Bronchial epithelial cell (primary cell): Measurements from ENCODE around the gene RSRC1. TPM values are rescaled to one million over a fixed set of nuclear protein-coding genes. Genes with fewer than 3 reads are reported as not detected.

Source experiments
- DNase-seq: peaks from one replicate; pipeline ENCODE4 v3.0.0-alpha.2; 2010; ENCODE audit warnings: low read depth
- FAIRE-seq: peaks from 2 replicates; lab custom pipeline; 2011; peaks lifted over from hg19 to GRCh38; lab: Jason Lieb, UNC
- H3K27me3 ChIP-seq: 2 replicates; pipeline ENCODE4 v1.5.1; 2011; ENCODE audit warnings: low read length; ENCODE audit not compliant: control insufficient read depth, insufficient read depth
- H3K36me3 ChIP-seq: 2 replicates; pipeline ENCODE4 v1.5.1; 2011; ENCODE audit warnings: low read length; ENCODE audit not compliant: control insufficient read depth, insufficient read depth
- H3K4me3 ChIP-seq: 2 replicates; pipeline ENCODE4 v1.5.1; 2011; ENCODE audit warnings: mild to moderate bottlenecking, low read depth, low read length, control low read depth
- CTCF ChIP-seq: IDR thresholded peaks from 2 replicates; pipeline ENCODE4 v1.5.1; 2011; ENCODE audit warnings: mild to moderate bottlenecking, moderate library complexity, low read length, control low read depth, inconsistent platforms; ENCODE audit not compliant: insufficient read depth, severe bottlenecking
- total RNA-seq: library from RNA; depleted of rRNA; stranded (reverse); fragments of >200 nt; gene quantifications from 2 replicates; pipeline ENCODE4 v1.2.1, GENCODE V29; 2014

Gene RSRC1
- total RNA-seq, 1 donor from 2014 or later, result 20.8 TPM

- Histone ChIP-seq H3K36me3 (no peaks in the 10 kb centered on the region), H3K4me3 (no peak overlapping the region), H3K27me3 (no peaks in the 10 kb centered on the region)
- DNase-seq (no peak), FAIRE-seq (no peak)
- TF ChIP-seq CTCF, result no peak
These were observed 24.5 kb downstream of the RSRC1 start for GRCh38 chr3:158134363-158134762.

- no peak for TF ChIP-seq CTCF
- DNase-seq (peak; percentile 13), FAIRE-seq (no peak)
- H3K4me3 ChIP-seq, result no peak overlapping the region
- H3K27me3 ChIP-seq, result no peaks in the 10 kb centered on the region
- no peaks in the 10 kb centered on the region for H3K36me3 ChIP-seq
These were observed 30.5 kb downstream of the RSRC1 start for GRCh38 chr3:158140396-158140795.

- no peak for TF ChIP-seq CTCF
- peak; percentile 24 for DNase-seq
- Histone ChIP-seq H3K4me3 (no peak overlapping the region), H3K27me3 (no peaks in the 10 kb centered on the region), H3K36me3 (no peaks in the 10 kb centered on the region)
- FAIRE-seq, result no peak
These were observed 38.3 kb downstream of the RSRC1 start for GRCh38 chr3:158148218-158148617.

- DNase-seq (peak; percentile 51), FAIRE-seq (no peak)
- no peak for TF ChIP-seq CTCF
- H3K36me3 ChIP-seq, result no peaks in the 10 kb centered on the region
- no peak overlapping the region for H3K4me3 ChIP-seq
- no peaks in the 10 kb centered on the region for H3K27me3 ChIP-seq
These were observed 42.3 kb downstream of the RSRC1 start for GRCh38 chr3:158152186-158152585.

- Histone ChIP-seq H3K27me3 (no peaks in the 10 kb centered on the region), H3K36me3 (no peaks in the 10 kb centered on the region), H3K4me3 (no peak overlapping the region)
- no peak for TF ChIP-seq CTCF
- no peak for FAIRE-seq
- no peak for DNase-seq
These were observed 49.1 kb downstream of the RSRC1 start for GRCh38 chr3:158158969-158159368.

GRCh38 chr3:158159714-158160113 is 49.8 kb downstream of the RSRC1 start:
- no peaks in the 10 kb centered on the region for H3K36me3 ChIP-seq
- FAIRE-seq, result no peak
- peak; percentile 17 for DNase-seq
- TF ChIP-seq CTCF, result no peak
- no peak overlapping the region for H3K4me3 ChIP-seq
- no peaks in the 10 kb centered on the region for H3K27me3 ChIP-seq
